Prostate gland (tissue), 2 donors: ENCODE measurements around the gene PTN.

Experiments used
- POLR2A ChIP-seq: fragments of 450-650 bp; IDR thresholded peaks from one replicate; pipeline ENCODE4 v1.6.1; 2016; ENCODE audit warnings: antibody characterized with exemption, mild to moderate bottlenecking
- POLR2AphosphoS5 ChIP-seq: sonication (generic); formaldehyde crosslinking; IDR thresholded peaks from one replicate; pipeline ENCODE4 v1.6.1; 2017; ENCODE audit warnings: antibody characterized with exemption
- TF ChIP-seq, protein P1 (sequence below), 4 experiments: fragments of 200-600 bp in 2 of 4; fragments of 450-650 bp in 2 of 4; sonication (generic) in 2 of 4; IDR thresholded peaks; 1 replicate in 3 of 4; 2 replicates in 1 of 4; pipeline ENCODE4 v1.5.1; 2016 to 2019; ENCODE audit warnings: antibody characterized with exemption in 4 of 4, mild to moderate bottlenecking in 2 of 4, moderate library complexity in 2 of 4

DNA sequence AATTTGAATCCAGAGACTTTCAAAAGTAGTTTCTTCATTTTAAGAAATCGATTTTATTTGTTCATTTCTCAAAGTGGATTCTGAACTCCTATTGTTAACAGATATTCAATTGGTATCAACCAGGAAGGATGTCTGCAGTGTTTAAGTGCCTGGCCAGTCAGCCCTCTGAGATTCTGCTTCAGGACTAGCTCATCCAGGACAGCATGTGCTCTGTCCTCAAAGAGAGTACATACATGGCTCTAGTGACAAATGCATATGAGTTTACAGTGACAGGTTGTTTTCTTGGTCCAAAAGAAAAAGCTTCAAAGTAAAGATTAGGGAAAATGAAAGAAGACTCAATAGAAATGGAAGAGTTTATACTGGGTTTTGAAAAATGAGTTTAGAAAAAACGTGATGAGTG, 8.4 kb upstream of the PTN start:
- TF ChIP-seq, protein P1, sequence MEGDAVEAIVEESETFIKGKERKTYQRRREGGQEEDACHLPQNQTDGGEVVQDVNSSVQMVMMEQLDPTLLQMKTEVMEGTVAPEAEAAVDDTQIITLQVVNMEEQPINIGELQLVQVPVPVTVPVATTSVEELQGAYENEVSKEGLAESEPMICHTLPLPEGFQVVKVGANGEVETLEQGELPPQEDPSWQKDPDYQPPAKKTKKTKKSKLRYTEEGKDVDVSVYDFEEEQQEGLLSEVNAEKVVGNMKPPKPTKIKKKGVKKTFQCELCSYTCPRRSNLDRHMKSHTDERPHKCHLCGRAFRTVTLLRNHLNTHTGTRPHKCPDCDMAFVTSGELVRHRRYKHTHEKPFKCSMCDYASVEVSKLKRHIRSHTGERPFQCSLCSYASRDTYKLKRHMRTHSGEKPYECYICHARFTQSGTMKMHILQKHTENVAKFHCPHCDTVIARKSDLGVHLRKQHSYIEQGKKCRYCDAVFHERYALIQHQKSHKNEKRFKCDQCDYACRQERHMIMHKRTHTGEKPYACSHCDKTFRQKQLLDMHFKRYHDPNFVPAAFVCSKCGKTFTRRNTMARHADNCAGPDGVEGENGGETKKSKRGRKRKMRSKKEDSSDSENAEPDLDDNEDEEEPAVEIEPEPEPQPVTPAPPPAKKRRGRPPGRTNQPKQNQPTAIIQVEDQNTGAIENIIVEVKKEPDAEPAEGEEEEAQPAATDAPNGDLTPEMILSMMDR (IDR thresholded peaks at IDR 0.05), result no peak
- no peak for TF ChIP-seq POLR2AphosphoS5
- TF ChIP-seq POLR2A, result no peak
